Retinal pigment epithelial cell (primary cell): Measurements from ENCODE around the gene ECE1.

ENCODE experiments used
- DNase-seq: peaks from one replicate; pipeline ENCODE4 v3.0.0-alpha.2; 2010; ENCODE audit warnings: low read depth
- H3K4me3 ChIP-seq: 2 replicates; pipeline ENCODE4 v1.5.1; 2011; ENCODE audit warnings: mild to moderate bottlenecking, low read length, control low read depth, moderate library complexity
- CTCF ChIP-seq: conservative IDR thresholded peaks from 2 replicates; pipeline ENCODE4 v1.5.1; 2011; ENCODE audit warnings: low read depth, low read length, control low read depth, inconsistent platforms

Gene ECE1

GRCh38 chr1:21244986-21245687 is 45.1 kb downstream of the ECE1 start:
- TF ChIP-seq CTCF, result peak; percentile 52
- no peak overlapping the region for H3K4me3 ChIP-seq
- DNase-seq, result no peak

GRCh38 chr1:21244154-21244553 is 46.1 kb downstream of the ECE1 start:
- no peak for DNase-seq
- H3K4me3 ChIP-seq, result no peak overlapping the region
- no peak for TF ChIP-seq CTCF

DNA sequence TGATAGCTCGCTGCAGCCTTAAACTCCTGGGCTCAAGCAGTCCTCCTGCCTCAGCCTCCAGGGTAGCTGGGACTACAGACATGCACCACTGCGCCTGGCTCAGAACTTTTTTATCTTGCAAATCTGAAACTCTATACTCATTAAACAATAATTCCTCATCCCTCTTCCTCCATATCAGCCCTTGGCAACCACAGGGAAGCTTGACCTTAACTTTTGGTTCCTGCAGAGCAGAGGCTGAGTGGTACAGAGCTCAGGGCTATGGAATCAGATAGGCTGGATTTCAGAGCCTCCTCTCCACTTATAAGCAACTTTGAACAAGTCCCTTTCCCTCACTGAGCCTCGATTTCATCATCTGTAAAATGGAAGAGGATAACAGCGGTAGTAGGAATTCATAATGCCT is 47.4 kb downstream of the ECE1 start:
- DNase-seq, result no peak
- no peak for TF ChIP-seq CTCF
- no peak overlapping the region for H3K4me3 ChIP-seq

DNA sequence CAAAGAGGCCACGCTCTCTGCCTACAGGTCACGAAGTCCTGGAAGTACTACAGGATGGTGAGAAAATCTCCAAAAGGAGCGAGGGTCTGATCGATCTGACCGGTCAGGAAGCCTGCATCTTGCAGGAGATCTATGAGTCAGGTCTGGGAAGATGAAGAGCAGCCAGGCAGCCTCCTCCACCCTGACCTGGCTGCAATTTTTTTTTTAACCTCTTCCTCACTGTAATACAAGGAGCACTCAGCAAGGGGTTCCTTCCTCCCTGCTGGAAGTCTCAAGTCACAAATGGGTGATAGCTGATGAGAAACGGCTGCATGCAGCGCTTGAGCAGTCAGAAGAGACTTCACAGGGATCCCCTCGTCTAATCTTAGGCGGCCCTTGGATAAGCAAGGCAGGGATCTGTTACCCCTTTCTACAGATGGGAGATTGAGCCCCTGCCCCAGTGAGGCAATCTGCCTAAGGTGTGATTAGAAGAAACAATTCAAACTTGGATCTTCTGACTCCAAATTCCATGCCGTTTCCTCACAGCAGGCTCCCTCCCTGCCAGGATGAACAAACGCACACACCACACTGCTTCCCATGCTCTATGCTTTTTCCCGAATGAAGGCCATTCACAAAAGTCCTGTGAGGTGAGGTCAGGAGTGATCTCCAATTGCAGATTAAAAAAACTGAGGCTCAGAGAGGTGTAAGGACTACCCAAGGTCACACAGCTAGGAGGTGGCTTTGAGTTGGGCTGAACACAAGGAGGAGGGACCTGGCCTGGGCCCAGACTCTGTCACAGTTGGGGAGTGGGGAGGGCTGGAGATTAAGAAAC is 48.3 kb downstream of the ECE1 start:
- no peak for TF ChIP-seq CTCF
- no peak for DNase-seq
- H3K4me3 ChIP-seq, result no peak overlapping the region

GRCh38 chr1:21240706-21241105 is 49.6 kb downstream of the ECE1 start:
- DNase-seq, result no peak
- H3K4me3 ChIP-seq, result no peak overlapping the region
- no peak for TF ChIP-seq CTCF

DNA sequence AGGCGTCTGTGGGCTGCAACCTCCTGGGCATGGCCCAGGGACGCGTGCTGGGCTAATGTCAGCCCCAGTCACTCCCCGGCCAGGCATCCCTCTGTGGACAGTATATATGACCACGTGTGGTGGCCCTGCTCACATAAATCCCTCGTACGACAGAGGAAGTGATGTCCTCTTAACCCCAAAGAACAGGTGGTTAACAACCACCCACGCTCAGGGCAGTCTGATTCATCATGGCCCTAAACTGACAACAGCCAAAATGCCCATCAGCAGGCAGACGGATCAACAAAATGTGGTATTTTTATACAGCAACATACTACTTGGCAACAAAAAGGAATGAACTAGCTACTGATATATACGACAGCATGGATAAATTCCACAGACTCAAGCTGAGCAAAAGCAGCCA is 51.0 kb downstream of the ECE1 start:
- DNase-seq, result no peak
- no peak overlapping the region for H3K4me3 ChIP-seq
- no peak for TF ChIP-seq CTCF
